Breast epithelium (tissue), 3 donors: ENCODE results near the gene ZFYVE19.

ENCODE experiments used
- POLR2A ChIP-seq: fragments of 450-650 bp; IDR thresholded peaks from one replicate; pipeline ENCODE4 v1.6.1; 2016; ENCODE audit warnings: antibody characterized with exemption, mild to moderate bottlenecking, moderate library complexity
- TF ChIP-seq, protein P1 (sequence below), 3 donors: fragments of 450-650 bp; IDR thresholded peaks; one replicate each; pipeline ENCODE4 v1.5.1; 2016 to 2017; ENCODE audit warnings: antibody characterized with exemption in 3 of 3, mild to moderate bottlenecking in 3 of 3, moderate library complexity in 3 of 3

- TF ChIP-seq, protein P1, sequence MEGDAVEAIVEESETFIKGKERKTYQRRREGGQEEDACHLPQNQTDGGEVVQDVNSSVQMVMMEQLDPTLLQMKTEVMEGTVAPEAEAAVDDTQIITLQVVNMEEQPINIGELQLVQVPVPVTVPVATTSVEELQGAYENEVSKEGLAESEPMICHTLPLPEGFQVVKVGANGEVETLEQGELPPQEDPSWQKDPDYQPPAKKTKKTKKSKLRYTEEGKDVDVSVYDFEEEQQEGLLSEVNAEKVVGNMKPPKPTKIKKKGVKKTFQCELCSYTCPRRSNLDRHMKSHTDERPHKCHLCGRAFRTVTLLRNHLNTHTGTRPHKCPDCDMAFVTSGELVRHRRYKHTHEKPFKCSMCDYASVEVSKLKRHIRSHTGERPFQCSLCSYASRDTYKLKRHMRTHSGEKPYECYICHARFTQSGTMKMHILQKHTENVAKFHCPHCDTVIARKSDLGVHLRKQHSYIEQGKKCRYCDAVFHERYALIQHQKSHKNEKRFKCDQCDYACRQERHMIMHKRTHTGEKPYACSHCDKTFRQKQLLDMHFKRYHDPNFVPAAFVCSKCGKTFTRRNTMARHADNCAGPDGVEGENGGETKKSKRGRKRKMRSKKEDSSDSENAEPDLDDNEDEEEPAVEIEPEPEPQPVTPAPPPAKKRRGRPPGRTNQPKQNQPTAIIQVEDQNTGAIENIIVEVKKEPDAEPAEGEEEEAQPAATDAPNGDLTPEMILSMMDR (IDR thresholded peaks at IDR 0.05), result no peak
- TF ChIP-seq POLR2A, result no peak
Observed at GRCh38 chr15:40826423-40827075, 19.7 kb downstream of the ZFYVE19 start.
